ENCODE measurements around the gene NDUFAF7.

DNA sequence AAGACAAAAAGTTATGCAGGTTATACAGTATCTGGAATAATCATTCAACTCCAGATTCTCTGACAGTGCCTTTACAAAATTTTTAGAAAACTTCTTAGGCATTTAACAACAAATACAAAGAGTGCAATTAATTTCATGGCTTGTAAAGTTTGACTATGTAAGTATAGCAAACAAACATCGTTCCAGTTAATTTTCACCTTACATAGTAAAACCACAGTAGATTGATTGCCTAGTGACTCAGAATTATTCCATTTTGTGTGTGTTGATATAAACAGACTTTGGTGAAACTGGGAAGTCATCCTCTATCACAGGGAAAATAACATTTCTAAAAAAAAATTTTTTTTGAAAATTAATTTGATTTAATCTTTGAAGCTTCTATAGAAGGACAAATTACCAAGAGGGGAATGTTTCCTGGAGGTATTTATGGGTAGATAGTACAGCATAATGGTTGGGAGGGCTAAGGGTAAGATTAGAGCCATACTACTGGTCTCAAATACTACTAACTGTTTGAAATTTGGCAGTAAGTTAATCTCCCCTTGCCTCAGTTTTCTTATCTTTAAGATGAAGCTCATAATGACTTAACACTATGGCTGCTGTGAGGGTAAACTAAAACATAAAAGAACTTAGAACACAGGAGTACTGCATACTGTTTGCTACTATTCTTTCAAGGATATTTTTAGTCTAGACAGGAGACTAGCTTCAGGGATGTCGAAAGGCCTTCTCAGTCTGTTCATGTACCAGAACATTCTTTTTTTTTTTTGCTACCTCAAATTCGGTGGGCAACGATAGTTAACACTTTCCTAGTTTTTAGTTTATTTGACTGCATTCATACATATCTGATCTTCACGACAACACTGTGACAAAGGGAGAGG lies 19.6 kb downstream of the NDUFAF7 start:
- TF ChIP-seq, protein P1, sequence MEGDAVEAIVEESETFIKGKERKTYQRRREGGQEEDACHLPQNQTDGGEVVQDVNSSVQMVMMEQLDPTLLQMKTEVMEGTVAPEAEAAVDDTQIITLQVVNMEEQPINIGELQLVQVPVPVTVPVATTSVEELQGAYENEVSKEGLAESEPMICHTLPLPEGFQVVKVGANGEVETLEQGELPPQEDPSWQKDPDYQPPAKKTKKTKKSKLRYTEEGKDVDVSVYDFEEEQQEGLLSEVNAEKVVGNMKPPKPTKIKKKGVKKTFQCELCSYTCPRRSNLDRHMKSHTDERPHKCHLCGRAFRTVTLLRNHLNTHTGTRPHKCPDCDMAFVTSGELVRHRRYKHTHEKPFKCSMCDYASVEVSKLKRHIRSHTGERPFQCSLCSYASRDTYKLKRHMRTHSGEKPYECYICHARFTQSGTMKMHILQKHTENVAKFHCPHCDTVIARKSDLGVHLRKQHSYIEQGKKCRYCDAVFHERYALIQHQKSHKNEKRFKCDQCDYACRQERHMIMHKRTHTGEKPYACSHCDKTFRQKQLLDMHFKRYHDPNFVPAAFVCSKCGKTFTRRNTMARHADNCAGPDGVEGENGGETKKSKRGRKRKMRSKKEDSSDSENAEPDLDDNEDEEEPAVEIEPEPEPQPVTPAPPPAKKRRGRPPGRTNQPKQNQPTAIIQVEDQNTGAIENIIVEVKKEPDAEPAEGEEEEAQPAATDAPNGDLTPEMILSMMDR (IDR thresholded peaks at IDR 0.05) = no peak
- TF ChIP-seq EP300 (IDR thresholded peaks at IDR 0.05) = no peak

Measured in suprapubic skin (tissue), 3 donors.